PC-9 (cell line): ENCODE measurements around the gene GNA12.

Experiments
- EZH2 ChIP-seq: fragments of 200-600 bp; sonication (generic); IDR thresholded peaks from 2 replicates; pipeline ENCODE4 v1.8.0; 2017; ENCODE audit warnings: antibody characterized with exemption, low read depth
- TF ChIP-seq, protein P1 (sequence below): fragments of 200-600 bp; sonication (generic); conservative IDR thresholded peaks from 2 replicates; pipeline ENCODE4 v1.6.1; 2017; ENCODE audit warnings: mixed run types, antibody characterized with exemption, mild to moderate bottlenecking, moderate library complexity

DNA sequence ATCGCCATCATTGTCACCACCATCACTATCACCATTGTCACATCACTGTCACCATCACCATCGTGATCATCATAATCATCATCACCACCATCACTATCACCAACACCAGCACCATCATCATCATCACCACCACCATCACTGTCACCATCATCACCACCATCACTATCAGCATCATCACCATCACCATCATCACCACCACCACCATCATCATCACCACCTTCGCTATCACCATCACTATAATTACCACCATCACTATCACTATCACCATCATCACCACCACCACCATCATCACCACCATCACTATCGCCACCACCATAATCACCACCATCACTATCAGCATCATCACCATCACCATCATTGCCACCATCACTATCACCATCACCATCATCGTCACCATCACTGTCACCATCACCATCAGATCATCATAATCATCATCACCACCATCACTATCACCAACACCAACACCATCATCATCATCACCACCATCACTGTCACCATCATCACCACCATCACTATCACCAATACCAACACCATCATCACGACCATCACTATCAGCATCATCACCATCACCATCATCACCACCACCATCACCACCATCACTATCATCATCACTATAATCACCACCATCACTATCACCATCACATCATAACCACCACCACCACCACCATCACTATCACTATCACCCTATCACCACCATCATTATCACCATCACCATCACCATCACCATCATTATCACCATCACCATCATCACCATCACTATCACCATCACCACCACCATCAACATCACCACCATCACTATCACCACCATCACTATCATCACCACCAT, 6.0 kb upstream of the GNA12 start:
- TF ChIP-seq, protein P1, sequence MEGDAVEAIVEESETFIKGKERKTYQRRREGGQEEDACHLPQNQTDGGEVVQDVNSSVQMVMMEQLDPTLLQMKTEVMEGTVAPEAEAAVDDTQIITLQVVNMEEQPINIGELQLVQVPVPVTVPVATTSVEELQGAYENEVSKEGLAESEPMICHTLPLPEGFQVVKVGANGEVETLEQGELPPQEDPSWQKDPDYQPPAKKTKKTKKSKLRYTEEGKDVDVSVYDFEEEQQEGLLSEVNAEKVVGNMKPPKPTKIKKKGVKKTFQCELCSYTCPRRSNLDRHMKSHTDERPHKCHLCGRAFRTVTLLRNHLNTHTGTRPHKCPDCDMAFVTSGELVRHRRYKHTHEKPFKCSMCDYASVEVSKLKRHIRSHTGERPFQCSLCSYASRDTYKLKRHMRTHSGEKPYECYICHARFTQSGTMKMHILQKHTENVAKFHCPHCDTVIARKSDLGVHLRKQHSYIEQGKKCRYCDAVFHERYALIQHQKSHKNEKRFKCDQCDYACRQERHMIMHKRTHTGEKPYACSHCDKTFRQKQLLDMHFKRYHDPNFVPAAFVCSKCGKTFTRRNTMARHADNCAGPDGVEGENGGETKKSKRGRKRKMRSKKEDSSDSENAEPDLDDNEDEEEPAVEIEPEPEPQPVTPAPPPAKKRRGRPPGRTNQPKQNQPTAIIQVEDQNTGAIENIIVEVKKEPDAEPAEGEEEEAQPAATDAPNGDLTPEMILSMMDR: no peak
- TF ChIP-seq EZH2: no peak
